ENCODE data around the gene RAD51B.

DNA sequence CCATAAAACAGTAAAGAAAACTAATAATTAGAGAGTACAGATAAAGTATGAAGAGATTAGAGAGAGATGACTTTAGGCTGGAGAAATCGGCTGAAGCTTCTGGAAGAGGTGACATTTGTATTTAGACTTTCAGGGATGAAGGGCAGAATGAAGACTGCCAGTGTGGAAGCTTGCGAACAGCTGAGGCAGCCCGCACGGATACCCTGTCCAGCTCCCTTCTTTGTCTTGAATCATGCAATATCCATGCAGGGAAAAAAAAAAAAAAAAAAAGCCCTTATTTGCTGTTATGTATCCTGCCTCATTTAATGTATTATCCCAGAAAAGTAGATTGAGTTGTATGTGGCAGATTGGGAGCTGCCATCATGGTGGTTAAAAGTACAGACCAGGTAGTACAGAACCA, 641.5 kb downstream of the RAD51B start:
- TF ChIP-seq, protein P1, sequence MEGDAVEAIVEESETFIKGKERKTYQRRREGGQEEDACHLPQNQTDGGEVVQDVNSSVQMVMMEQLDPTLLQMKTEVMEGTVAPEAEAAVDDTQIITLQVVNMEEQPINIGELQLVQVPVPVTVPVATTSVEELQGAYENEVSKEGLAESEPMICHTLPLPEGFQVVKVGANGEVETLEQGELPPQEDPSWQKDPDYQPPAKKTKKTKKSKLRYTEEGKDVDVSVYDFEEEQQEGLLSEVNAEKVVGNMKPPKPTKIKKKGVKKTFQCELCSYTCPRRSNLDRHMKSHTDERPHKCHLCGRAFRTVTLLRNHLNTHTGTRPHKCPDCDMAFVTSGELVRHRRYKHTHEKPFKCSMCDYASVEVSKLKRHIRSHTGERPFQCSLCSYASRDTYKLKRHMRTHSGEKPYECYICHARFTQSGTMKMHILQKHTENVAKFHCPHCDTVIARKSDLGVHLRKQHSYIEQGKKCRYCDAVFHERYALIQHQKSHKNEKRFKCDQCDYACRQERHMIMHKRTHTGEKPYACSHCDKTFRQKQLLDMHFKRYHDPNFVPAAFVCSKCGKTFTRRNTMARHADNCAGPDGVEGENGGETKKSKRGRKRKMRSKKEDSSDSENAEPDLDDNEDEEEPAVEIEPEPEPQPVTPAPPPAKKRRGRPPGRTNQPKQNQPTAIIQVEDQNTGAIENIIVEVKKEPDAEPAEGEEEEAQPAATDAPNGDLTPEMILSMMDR (IDR thresholded peaks at IDR 0.05 in 2 of 3, conservative IDR thresholded peaks at IDR 0.05 in 1 of 3; ENCODE audit: borderline replicate concordance in 1 of 3, insufficient read depth in 1 of 3, low read depth in 2 of 3, low read length in 2 of 3), result no peak
- TF ChIP-seq POLR2AphosphoS5 (IDR thresholded peaks at IDR 0.05; ENCODE audit: low read depth, low read length), result no peak
- TF ChIP-seq EZH2phosphoT487 (IDR thresholded peaks at IDR 0.05; ENCODE audit: borderline replicate concordance), result no peak
- TF ChIP-seq EZH2 (IDR thresholded peaks at IDR 0.05), result no peak
- no peak for TF ChIP-seq ZFX (IDR thresholded peaks at IDR 0.05)
- no peak for TF ChIP-seq POLR2A (IDR thresholded peaks at IDR 0.05; ENCODE audit: borderline replicate concordance, extremely low read depth, insufficient read depth, insufficient read length)
- TF ChIP-seq JUND (IDR thresholded peaks at IDR 0.05), result no peak
- no peak for TF ChIP-seq ZNF274 (IDR thresholded peaks at IDR 0.05; ENCODE audit: low read depth, low read length)
- TF ChIP-seq, protein P2, sequence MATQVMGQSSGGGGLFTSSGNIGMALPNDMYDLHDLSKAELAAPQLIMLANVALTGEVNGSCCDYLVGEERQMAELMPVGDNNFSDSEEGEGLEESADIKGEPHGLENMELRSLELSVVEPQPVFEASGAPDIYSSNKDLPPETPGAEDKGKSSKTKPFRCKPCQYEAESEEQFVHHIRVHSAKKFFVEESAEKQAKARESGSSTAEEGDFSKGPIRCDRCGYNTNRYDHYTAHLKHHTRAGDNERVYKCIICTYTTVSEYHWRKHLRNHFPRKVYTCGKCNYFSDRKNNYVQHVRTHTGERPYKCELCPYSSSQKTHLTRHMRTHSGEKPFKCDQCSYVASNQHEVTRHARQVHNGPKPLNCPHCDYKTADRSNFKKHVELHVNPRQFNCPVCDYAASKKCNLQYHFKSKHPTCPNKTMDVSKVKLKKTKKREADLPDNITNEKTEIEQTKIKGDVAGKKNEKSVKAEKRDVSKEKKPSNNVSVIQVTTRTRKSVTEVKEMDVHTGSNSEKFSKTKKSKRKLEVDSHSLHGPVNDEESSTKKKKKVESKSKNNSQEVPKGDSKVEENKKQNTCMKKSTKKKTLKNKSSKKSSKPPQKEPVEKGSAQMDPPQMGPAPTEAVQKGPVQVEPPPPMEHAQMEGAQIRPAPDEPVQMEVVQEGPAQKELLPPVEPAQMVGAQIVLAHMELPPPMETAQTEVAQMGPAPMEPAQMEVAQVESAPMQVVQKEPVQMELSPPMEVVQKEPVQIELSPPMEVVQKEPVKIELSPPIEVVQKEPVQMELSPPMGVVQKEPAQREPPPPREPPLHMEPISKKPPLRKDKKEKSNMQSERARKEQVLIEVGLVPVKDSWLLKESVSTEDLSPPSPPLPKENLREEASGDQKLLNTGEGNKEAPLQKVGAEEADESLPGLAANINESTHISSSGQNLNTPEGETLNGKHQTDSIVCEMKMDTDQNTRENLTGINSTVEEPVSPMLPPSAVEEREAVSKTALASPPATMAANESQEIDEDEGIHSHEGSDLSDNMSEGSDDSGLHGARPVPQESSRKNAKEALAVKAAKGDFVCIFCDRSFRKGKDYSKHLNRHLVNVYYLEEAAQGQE (IDR thresholded peaks at IDR 0.05; ENCODE audit: low read depth), result no peak
- no peak for TF ChIP-seq FOSL1 (IDR thresholded peaks at IDR 0.05; ENCODE audit: low read depth)
- no peak for TF ChIP-seq YY1 (IDR thresholded peaks at IDR 0.05; ENCODE audit: extremely low read depth, insufficient replicate concordance, low read depth, low read length)
- TF ChIP-seq SIN3A (IDR thresholded peaks at IDR 0.05; ENCODE audit: low read depth), result no peak
- TF ChIP-seq, protein P3, sequence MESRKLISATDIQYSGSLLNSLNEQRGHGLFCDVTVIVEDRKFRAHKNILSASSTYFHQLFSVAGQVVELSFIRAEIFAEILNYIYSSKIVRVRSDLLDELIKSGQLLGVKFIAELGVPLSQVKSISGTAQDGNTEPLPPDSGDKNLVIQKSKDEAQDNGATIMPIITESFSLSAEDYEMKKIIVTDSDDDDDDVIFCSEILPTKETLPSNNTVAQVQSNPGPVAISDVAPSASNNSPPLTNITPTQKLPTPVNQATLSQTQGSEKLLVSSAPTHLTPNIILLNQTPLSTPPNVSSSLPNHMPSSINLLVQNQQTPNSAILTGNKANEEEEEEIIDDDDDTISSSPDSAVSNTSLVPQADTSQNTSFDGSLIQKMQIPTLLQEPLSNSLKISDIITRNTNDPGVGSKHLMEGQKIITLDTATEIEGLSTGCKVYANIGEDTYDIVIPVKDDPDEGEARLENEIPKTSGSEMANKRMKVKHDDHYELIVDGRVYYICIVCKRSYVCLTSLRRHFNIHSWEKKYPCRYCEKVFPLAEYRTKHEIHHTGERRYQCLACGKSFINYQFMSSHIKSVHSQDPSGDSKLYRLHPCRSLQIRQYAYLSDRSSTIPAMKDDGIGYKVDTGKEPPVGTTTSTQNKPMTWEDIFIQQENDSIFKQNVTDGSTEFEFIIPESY (IDR thresholded peaks at IDR 0.05; ENCODE audit: extremely low read depth, insufficient replicate concordance, low read length), result no peak
- TF ChIP-seq RAD21 (IDR thresholded peaks at IDR 0.05; ENCODE audit: low read depth), result no peak

All from HCT116 (cell line).